ENCODE results near the gene AMPD3.

The AMPD3 gene

DNA sequence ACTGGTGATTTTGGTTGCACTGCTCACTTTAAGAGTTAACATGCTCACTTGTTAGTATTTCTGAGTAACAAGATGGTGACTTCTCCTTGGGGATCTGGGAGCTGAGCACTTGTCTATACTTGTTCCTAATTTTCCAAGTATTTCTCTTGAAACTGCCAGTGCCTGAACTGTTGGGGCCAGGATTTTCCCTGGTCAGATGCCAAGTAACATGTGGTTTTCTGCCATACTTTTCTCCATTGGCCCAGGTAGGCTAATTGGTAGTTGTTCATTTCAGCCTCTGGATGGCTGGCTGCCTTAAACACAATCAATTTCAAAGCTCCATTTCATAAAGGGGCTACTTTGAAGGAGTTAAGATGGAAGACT is 50.9 kb downstream of the AMPD3 start:
- DNase-seq, result no peak

DNA sequence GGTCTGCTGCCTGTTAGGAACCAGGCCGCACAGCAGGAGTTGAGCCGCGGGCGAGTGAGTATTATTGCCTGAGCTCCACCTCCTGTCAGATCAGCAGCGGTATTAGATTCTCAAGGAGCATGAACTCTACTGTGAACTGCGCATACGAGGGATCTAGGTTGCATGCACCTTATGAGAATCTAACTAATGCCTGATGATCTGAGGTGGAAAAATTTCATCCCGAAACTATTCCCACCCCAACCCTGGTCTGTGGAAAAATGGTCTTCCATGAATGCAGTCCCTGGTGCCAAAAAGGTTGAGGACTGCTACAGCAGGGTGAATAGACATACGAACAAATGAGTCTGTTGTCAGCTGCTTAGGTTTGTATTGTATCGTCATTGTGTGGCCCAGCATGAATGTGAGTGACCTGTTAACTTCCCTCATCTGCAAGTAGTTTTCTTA is 56.1 kb downstream of the AMPD3 start:
- DNase-seq, result no peak

DNA sequence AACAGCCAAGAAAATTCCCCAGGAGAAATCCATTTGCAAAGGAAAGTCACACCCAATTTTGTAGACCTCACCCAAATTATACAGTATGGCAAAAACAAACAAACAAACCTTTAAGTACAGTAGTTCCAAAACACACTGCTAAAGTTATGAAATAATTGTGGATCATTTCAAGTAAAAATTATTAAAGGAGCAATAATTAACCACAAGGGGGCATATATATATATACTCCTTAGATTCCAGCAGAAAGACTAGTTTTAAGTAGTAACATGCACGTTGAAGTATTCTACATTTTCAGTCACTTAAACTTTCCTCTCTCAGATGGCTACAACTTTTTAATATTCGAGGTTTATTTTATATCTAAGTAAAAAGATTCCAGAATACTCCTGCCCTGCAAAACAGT is 59.1 kb downstream of the AMPD3 start:
- no peak for DNase-seq

DNA sequence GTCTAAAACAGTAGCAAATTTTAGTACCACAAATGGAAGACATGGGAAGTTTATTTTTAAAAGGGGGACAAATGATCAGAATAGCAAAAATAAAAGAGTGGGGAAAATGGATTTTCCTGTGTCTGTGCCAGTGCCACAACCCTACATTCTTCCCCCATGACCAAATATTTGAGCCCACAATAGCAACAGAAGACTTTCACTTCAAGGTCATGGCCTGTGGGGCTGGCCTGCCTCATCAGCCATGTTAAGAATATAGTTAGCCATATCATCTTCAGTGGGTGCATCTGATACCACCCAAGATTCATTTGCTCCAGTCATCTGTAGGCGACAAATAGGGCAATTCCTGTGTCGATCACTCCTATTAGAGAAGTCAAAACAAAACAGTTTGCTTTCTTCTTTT is 59.6 kb downstream of the AMPD3 start:
- DNase-seq, result no peak

DNA sequence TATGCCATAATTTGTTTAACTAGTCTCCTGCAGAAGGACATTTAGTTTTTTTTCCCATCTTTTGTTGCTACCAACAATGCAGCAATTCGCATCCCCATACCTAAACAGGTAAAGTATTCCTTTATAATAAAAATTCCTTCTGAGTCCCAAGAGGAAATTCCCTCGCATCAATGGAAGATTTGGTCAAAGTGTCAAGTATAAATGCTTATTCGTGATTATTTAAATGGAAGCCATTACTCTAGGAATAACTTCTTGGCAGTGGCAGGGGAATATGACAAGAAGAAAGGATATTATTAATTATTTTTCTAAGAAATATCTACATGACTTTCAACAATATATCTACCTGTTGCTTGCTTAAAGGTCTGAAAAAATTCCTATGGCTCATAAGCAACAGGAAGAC is 60.4 kb downstream of the AMPD3 start:
- DNase-seq, result no peak

DNA sequence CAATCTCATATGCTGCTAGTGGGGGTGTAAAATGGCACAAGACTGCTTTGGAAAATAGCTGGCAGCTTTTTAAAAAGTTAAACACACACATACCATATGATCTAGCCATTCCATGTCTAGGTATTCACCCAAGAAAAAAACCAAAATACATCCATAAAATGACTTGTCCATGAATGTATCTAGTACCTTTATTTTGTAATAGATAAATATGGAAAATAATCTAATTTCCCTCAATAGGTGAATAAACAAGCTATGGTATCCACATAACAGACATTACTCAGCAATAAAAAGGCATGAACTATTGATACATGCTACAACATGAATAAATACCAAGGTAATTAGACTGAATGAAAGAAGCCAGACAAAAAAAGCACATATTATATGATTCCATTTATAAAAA is 63.1 kb downstream of the AMPD3 start:
- DNase-seq, result no peak

DNA sequence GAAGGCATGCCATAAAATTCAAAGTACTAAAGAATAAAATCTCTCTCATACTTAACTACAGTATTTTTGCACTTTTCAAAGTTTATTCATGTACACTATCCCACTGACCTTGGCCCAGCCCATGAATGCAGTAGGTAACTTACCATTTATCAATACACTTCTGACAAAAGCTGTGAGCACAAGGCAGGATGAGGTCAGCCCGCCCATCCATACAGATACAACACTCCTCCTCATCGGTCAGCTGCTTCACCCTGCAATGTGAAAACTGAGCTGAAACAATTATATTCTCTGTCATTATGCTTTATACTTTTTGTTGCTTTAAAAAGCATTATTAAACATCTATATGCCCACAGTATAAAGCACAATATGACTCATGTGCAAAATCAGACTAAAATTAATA is 63.8 kb downstream of the AMPD3 start:
- DNase-seq, result no peak

DNA sequence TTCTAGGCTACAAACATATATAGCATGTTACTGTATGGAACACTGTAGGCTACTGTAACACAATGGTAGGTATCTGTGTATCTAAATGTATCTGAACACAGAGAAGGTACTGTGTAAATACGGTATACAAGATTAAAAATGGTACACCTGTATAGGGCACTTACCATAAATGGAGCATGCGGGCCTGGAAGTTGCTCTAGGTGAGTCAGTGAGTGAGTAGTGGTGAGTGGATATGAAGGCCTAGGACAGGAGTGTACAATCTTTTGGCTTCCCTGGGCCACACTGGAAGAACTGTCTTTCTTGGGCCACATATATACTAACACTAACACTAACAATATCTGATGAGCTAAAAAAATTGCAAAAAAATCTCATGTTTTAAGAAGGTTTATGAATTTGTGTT is 64.6 kb downstream of the AMPD3 start:
- DNase-seq, result no peak

DNA sequence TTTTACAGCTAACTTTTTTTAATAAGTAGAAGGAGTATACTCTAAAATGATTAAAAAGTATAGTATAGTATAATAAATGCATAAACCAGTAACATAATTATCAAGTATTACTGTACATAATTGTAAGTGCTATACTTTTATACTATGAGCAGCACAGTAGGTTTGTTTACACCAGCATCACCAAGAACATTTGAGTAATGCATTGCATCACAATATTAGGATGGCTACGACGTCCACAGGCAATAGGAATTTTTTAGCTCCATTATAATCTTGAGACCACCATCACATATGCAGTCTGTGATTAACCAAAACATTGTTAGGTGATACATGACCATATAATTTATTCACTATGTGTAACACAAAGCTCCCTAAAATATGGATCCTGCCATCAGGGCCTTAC is 65.5 kb downstream of the AMPD3 start:
- DNase-seq, result no peak

DNA sequence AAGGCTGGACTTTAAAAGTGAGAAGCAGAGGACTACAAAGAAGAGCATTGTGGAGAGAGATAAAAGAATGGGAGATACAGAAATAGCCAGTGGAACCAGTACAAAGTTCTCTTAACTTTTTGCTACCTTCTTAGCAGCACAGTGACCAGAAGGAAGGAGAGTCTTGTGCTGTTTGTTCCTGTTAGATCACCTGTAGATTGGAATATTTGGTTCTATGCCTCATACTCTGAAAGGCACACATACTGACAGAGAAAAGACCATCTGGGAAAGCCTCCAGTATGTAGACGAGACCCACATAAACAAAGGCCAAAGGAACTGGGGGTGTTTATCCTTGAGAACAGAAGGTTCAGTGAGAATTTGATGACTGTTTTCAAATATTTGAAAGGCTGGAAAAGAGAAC is 67.2 kb downstream of the AMPD3 start:
- DNase-seq, result no peak

DNA sequence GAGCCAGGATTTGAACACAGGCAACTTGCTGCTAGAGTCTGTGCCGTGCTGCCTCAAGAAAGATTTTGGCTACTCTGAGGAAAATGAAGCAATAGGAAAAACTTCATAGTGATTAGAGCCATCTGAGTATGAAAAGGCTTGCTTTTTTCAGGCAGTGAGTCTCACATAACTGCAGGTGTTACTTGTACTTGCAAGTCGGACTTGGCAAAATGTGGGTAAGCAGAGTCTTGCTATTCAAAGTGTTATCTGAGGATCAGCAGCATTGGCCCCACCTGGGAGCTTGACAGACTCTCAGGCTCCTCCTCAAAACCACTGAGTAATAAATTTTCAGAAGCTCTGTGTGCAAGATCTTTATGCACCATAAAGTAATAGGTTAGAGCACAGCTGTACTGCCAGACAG is 67.9 kb downstream of the AMPD3 start:
- DNase-seq, result no peak

DNA sequence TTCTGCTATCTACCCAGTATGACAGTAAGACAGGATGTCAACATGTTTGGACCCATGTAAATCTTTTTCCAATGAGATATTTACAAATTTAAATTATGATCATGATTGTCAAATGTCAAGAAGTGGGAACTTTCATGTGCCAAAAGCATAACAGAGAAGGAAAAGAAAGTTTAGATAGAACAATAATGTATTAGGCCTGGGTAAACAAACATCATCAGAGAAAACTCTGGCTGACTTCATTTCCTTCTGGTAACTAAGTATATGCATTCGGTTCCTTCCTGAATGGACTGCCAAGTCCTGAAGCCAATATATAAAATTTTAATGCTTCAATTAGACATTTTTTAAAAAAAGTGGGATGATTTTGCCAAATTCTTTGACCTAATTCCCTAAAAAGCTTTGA is 69.4 kb downstream of the AMPD3 start:
- no peak for DNase-seq

DNA sequence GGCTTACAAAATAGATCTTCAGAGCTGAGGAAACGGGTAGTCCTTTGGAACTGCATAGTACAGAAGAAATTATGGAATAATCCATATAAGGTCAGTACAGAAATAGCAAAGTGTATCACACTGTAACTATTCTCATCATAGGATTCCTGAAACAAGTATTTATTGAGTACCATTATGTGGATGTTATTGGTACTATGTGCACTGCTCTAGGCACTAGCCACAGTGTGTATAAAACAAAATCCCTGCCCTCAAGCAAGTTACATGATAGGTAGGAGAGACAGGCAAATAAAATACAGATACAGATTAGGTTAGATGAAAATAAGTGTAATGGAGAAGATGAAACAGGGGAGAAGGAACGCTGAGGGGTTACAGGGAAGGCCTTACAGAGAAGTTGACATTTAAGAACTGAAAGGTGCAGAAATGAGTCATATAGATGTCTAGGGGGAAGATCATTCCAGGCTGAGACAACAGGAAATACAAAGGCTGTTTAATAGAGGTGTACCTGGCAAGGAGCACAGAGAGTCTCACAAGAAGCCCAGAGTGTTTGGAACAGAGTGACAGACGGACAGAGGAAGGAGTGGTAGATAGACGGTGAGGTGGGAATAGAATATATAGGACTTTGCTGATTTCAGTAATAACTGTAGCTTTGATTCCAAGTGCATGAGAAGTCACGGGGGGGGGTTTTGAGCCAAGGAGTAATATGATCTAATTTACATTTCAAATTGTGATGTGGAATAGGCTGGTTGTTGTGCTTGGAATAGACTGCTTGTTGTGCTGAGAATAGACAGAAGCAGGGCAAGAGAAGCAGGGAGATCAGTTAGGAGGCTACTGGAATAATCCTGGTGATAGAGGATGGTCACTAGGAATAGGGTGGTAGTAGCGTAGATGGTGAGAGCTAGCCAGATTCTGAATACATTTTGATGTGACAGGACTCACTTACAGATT is 72.2 kb downstream of the AMPD3 start:
- no peak for DNase-seq

DNA sequence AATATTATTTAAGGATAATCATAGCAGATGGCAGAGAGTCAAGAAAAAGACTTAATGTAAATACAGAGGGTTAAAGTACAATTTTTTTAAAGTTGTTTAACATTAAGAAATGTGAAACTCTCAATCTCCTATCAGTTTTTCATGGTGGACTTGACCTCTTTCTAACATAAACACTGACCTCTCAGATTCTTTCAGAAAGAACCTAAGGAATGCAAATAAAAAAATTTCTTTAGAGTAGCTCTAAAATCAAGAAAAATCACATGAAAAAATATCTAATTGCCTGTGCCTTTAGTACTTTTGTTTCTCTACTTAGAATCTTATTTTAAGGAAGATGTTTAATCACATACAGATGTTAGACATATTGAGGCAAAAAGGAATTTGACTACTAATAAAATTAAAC is 73.1 kb downstream of the AMPD3 start:
- DNase-seq, result no peak

DNA sequence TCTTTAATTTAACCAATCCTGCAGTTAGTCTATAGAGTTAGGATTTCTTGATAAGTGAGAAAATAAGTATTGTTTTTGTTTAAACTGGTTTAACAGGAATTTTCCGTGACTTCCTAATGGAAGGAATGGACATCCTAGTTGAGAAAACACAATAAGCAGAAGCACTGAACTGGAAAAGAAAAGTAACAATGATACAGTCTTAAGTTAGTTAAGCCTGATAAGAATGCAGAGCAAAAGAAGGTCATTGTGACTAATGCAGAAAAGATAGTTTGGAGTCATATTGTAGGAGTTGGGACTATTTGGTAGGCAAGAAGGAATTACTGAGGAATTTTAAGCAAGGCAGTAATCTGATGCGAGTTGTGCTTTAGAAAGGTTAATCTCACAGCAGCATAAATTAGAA is 74.2 kb downstream of the AMPD3 start:
- DNase-seq, result no peak

DNA sequence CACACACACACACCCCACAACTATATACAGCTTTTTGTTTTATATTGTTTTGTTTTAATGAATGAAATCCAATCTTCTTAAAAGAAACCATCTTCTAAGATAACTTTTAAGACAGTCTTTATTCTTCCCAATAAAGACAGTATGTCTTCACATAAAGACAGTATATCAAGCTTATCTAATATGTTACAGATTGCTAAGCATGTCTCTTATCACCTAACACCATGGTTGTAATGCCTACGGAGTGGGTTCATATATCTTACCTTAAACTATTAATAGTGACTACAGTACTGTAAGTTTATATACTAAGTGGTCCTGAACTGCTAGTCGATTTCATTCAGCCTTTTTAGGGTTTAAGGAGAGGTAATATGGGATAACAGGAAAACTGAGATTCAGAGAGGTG is 77.5 kb downstream of the AMPD3 start:
- DNase-seq, result no peak

DNA sequence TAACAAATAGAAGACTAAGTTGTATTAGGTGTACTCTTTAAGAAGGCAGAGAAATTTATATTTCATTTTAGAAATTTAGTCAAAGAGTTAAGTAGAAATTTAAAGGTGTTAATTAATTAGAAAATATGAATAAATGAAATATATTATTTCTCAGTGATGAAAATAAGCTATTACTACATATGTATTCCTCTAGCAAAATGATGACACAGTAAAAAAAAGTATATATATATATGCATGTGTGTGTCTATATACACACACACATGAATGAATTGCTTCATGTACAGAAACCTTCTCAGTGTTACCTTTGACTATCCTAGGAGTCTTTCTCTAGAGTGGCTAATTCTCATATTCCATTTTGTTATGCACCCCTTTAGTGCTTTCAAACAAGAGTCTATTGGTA is 78.3 kb downstream of the AMPD3 start:
- no peak for DNase-seq

DNA sequence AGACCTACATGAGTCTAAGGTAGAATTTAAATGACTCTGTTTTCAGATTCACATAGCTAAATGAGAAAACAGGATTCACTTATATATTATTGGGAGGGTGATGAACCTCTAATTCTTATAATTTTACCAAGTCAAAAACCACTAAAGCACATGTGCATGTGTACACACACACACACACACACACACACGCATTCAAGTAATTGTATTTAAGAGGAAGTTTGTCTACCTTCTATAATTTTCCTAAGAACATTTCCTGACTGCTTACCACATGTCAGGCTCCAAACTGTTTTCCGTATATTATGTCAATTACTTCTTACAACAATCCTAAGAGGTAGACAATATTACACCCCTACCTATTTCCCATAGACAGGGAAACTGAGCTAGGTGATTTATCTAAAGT is 79.3 kb downstream of the AMPD3 start:
- DNase-seq, result no peak

DNA sequence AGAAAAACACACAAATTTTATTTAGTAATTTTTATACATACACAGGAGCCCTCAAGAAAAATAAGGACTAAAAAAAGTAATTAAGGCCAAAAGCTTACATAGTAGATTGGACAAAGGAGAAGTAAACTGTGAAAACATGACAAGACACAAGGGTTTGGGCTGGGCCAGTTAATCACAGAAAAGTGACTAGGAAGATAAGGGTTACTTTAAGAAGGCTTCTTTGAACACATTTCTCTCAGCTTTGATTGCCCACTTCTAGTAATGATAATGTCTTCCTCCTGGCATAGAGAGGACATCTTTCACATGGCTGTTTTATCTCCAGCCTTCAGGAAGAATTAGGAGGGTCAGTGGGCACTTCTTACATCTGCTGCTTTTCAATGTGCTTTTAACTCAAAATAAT is 82.5 kb downstream of the AMPD3 start:
- no peak for DNase-seq

DNA sequence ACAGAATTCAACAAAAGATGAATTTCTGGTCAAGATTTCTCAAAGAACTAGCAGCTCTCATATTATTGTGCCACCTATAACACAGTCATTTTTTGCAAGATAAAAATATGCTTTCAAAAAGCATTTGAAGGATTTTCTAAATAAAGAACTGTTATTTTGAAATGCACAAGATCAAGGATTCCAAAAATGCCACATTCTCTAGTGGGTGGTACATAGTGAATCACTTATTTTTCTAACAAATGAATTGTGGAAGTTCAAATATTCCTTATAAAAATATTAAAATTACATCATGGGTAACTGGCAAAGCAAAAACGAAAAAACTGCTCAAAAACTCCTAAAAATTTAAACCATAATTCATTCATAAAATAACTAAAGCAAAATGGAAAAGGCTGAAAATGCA is 83.9 kb downstream of the AMPD3 start:
- DNase-seq, result no peak

DNA sequence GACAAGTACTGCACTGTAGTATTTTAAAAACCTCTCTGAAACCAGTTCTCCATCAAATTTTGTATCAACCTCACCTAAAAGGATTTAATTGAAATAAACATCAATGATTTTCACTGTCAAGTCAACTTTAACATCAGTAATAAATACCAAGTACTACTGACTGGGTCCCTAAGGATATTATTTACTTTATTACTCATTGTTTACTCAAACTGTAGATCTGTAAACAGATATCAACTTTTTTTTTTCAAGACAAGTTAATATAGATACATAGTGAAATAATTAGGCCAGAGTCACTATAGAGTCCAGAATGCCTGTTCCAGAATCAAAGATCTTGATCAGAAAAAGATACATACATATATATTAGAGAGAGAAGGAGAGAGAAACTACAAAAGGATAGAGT is 84.3 kb downstream of the AMPD3 start:
- no peak for DNase-seq

DNA sequence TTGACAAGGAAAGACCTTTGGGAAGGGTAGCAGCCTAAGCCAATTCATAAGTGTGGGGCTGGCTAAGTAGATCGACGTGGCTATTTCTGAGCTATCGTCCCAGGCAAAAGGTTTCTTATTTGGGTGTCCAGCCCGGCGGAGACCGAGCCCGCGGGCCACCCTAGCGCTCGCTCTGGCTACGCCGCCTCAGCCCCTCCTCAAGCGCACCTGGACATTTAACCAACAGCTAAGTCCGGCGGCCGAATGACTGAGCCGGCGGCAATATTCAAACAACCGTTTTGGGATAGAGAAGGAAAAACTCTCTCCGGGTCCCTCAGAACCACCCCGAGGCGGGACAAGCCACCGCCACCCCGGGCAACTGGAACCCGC is 85.5 kb downstream of the AMPD3 start:
- DNase-seq, result no peak

DNA sequence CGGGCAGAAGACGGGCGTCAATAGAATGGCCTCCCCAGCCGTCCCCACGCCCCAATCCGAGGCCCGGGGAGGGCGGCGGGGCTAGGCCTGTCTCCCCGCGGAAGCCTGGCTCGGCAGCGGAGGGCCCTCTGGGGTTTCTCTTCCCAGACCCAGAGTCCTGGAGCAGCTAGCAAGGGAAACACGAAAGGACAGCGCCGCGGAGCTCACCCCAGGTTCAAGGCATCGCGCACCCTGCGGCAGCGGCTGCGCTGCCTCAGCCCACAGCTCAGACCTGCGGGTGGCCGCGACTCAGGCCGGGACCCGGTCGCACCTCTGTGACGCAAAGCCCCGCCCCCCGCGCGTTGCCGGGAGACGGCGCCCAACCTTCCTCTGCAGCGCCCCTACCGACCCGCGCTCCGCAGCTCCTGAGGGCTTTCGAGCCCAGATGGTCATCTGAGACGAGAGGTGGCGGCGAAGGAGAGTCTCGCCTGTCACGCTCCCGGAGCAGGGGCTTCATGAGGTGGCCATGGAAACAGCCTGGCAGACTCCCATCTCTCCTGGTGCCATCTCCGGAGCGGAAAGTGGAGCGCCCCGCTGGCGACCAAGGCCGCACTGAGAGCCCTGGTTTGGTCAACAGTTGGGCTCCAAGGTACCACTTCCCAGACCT is 86.0 kb downstream of the AMPD3 start, which contains the start of gene RNF141:
RNF141 (minus strand) TSS at position 273 of the 646 bp plus-strand sequence. CDS start 7,029 bp downstream, outside the sequence.
- peak; percentile 93 to 94 for DNase-seq

DNA sequence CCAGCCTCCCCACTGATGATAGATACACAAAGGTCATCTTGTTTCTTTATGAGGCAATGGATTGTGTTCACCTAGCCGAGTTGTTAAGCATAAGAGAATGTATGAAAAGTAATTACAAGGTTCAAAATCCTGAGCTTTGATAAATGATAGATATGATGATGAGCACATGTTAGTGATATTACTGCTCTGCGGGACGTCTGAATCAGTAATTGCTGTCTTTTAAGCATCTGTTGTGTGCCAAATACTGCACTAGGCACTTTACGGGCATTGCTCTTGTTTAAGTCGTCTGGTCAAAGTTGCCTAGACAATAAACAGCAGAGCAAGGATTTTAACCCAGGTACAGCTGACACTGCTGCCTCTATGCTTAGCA is 86.5 kb downstream of the AMPD3 start:
- DNase-seq, result no peak

DNA sequence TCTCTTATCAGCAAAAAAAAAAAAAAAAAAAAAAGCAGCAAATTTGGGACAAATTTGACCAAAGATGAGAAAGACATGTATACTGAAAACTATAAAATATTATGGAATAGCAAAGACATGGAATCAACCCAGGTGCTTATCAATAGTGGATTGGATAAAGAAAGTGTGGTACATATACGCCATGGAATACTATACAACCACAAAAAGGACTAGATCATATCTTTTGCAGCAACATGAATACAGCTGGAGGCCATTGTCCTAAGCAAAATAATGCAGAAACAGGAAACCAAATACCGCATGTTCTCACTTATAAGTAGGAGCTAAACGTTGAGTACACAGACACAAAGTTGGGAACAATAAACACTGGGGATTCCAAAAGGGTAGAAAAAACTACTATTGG is 87.7 kb downstream of the AMPD3 start:
- no peak for DNase-seq

All from activated CD4-positive, alpha-beta T cell treated with anti-CD3 and anti-CD28 coated beads, Interleukin-2, amount 50 U/mL, for 4 hours (primary cell).